NCI-H1694 (cell line): Measurements from ENCODE around the gene STKLD1.
A peak's percentile ranks its signal among the peaks of the same experiment; 100 is the strongest.
"Not testable (repeated sequence)": the region's sequence is repeated elsewhere in the genome, so short reads cannot be mapped to it uniquely, and the experiment has no call there.

Experiments
- DNase-seq: peaks from one replicate; lab custom pipeline; 2025; lab: John Stamatoyannopoulos, UW

Gene STKLD1

GRCh38 chr9:133443982-133444381, 67.8 kb downstream of the STKLD1 start:
- no peak for DNase-seq

- DNase-seq = no peak
These were observed 69.3 kb downstream of the STKLD1 start for GRCh38 chr9:133445293-133445969.

- DNase-seq = no peak
These were observed 72.4 kb downstream of the STKLD1 start for GRCh38 chr9:133448487-133448972.

- no peak for DNase-seq
These were observed 73.6 kb downstream of the STKLD1 start for GRCh38 chr9:133449760-133450159.

- not testable (repeated sequence) for DNase-seq
These were observed 75.7 kb downstream of the STKLD1 start for GRCh38 chr9:133451865-133452264.

GRCh38 chr9:133452562-133452961, 76.4 kb downstream of the STKLD1 start:
- no peak for DNase-seq

- DNase-seq = peak; percentile 8
These were observed 77.5 kb downstream of the STKLD1 start for GRCh38 chr9:133453651-133454050.

- no peak for DNase-seq
These were observed 78.2 kb downstream of the STKLD1 start for GRCh38 chr9:133454325-133454724.

- DNase-seq = no peak
These were observed 78.9 kb downstream of the STKLD1 start for GRCh38 chr9:133454943-133455673.
